Stimulated activated naive CD8-positive, alpha-beta T cell treated with anti-CD3 and anti-CD28 coated beads, Interleukin-15, amount 100 ng/mL, for 72 hours (primary cell): ENCODE results near the gene SLC24A1.

Experiments used
- ATAC-seq: fragments of 150-1000 bp; cut with Tn5 transposase; 2 replicates; pipeline ENCODE4 v1.10.0; 2021; ENCODE audit warnings: mild to moderate bottlenecking, moderate library complexity
- DNase-seq, 2 donors: peaks; one replicate each; pipeline ENCODE4 v3.0.0; 2021 to 2022
- H3K27ac Mint-ChIP-seq, 2 donors: one replicate each; pipeline ENCODE4 v1.8.0; 2022; ENCODE audit warnings: mild to moderate bottlenecking in 2 of 2, mixed read lengths in 2 of 2, moderate library complexity in 2 of 2
- H3K27me3 Mint-ChIP-seq: one replicate; pipeline ENCODE4 v1.8.0; 2022; ENCODE audit warnings: mixed read lengths
- H3K4me1 Mint-ChIP-seq: one replicate; pipeline ENCODE4 v1.8.0; 2022; ENCODE audit warnings: mild to moderate bottlenecking, mixed read lengths
- H3K4me3 Mint-ChIP-seq, 2 donors: one replicate each; pipeline ENCODE4 v1.8.0; 2022; ENCODE audit warnings: mild to moderate bottlenecking in 2 of 2, mixed read lengths in 2 of 2, moderate library complexity in 1 of 2
- H3K9me3 Mint-ChIP-seq, 2 donors: one replicate each; pipeline ENCODE4 v1.8.0; 2022; ENCODE audit warnings: mixed read lengths in 2 of 2

The SLC24A1 gene

GRCh38 chr15:65633752-65634151, 12.0 kb downstream of the SLC24A1 start:
- ATAC-seq (no peak), DNase-seq (no peak)
- Mint-ChIP-seq H3K9me3 (no peaks in the 10 kb centered on the region), H3K4me3 (no peak overlapping the region), H3K27ac (no peak overlapping the region), H3K27me3 (no peaks in the 10 kb centered on the region), H3K4me1 (peaks cover 31% of the 10 kb centered on the region)

GRCh38 chr15:65634356-65634755, 12.6 kb downstream of the SLC24A1 start:
- Mint-ChIP-seq H3K27ac (no peak overlapping the region), H3K4me1 (peaks cover 37% of the 10 kb centered on the region), H3K4me3 (no peak overlapping the region), H3K9me3 (no peaks in the 10 kb centered on the region), H3K27me3 (no peaks in the 10 kb centered on the region)
- no peak for DNase-seq
- no peak for ATAC-seq

- no peak overlapping the region for H3K4me3 Mint-ChIP-seq
- no peak overlapping the region for H3K27ac Mint-ChIP-seq
- peaks cover 18% of the 10 kb centered on the region for H3K4me1 Mint-ChIP-seq
- H3K9me3 Mint-ChIP-seq = no peaks in the 10 kb centered on the region
- no peak for DNase-seq
- no peaks in the 10 kb centered on the region for H3K27me3 Mint-ChIP-seq
- no peak for ATAC-seq
Observed at GRCh38 chr15:65638109-65638508, 16.4 kb downstream of the SLC24A1 start.

GRCh38 chr15:65638681-65639089, 16.9 kb downstream of the SLC24A1 start:
- peak; percentile 33 to 38 for DNase-seq
- peaks cover 18% of the 10 kb centered on the region for H3K4me1 Mint-ChIP-seq
- peak overlapping the region in 1 of 2 donors; percentile 13 for H3K27ac Mint-ChIP-seq
- peak; percentile 72 for ATAC-seq
- peak overlapping the region; percentile 14 to 20 for H3K4me3 Mint-ChIP-seq
- no peaks in the 10 kb centered on the region for H3K27me3 Mint-ChIP-seq
- no peaks in the 10 kb centered on the region for H3K9me3 Mint-ChIP-seq

GRCh38 chr15:65639509-65639908, 17.8 kb downstream of the SLC24A1 start:
- Mint-ChIP-seq H3K4me1 (peaks cover 18% of the 10 kb centered on the region), H3K4me3 (no peak overlapping the region), H3K27me3 (no peaks in the 10 kb centered on the region), H3K9me3 (no peaks in the 10 kb centered on the region), H3K27ac (peak overlapping the region in 1 of 2 donors; percentile 93)
- ATAC-seq = no peak
- no peak for DNase-seq

GRCh38 chr15:65641768-65642475, 20.2 kb downstream of the SLC24A1 start:
- DNase-seq (no peak), ATAC-seq (no peak)
- no peak overlapping the region for H3K4me3 Mint-ChIP-seq
- H3K27ac Mint-ChIP-seq = peak overlapping the region in 1 of 2 donors; percentile 36
- no peaks in the 10 kb centered on the region for H3K27me3 Mint-ChIP-seq
- H3K4me1 Mint-ChIP-seq = peaks cover 18% of the 10 kb centered on the region
- no peaks in the 10 kb centered on the region for H3K9me3 Mint-ChIP-seq

GRCh38 chr15:65642594-65642993, 20.9 kb downstream of the SLC24A1 start:
- DNase-seq = no peak
- Mint-ChIP-seq H3K9me3 (no peaks in the 10 kb centered on the region), H3K4me3 (no peak overlapping the region), H3K27ac (no peak overlapping the region), H3K4me1 (peaks cover 18% of the 10 kb centered on the region), H3K27me3 (no peaks in the 10 kb centered on the region)
- no peak for ATAC-seq

- H3K4me1 Mint-ChIP-seq = peaks cover 1% of the 10 kb centered on the region
- no peak for DNase-seq
- H3K27ac Mint-ChIP-seq = peak overlapping the region in 1 of 2 donors; percentile 81
Observed at GRCh38 chr15:65644282-65644681, 22.5 kb downstream of the SLC24A1 start.

GRCh38 chr15:65645392-65645791, 23.7 kb downstream of the SLC24A1 start:
- Mint-ChIP-seq H3K4me3 (no peak overlapping the region), H3K4me1 (peaks cover 4% of the 10 kb centered on the region), H3K27me3 (no peaks in the 10 kb centered on the region), H3K27ac (peak overlapping the region; percentile 7 to 43), H3K9me3 (no peaks in the 10 kb centered on the region)
- DNase-seq (no peak), ATAC-seq (no peak)

More at GRCh38 chr15:65644282-65644681, 22.5 kb downstream of the SLC24A1 start:
- no peak overlapping the region for H3K4me3 Mint-ChIP-seq
- H3K27me3 Mint-ChIP-seq = no peaks in the 10 kb centered on the region
- ATAC-seq = peak; percentile 33
- H3K9me3 Mint-ChIP-seq = no peaks in the 10 kb centered on the region

- no peaks in the 10 kb centered on the region for H3K9me3 Mint-ChIP-seq
- no peak for ATAC-seq
- peaks cover 15% of the 10 kb centered on the region for H3K4me1 Mint-ChIP-seq
- no peak for DNase-seq
- peak overlapping the region; percentile 27 to 71 for H3K27ac Mint-ChIP-seq
- H3K4me3 Mint-ChIP-seq = no peak overlapping the region
- H3K27me3 Mint-ChIP-seq = no peaks in the 10 kb centered on the region
Observed at GRCh38 chr15:65646486-65646885, 24.7 kb downstream of the SLC24A1 start.

GRCh38 chr15:65650312-65651041, 28.7 kb downstream of the SLC24A1 start:
- no peak for ATAC-seq
- Mint-ChIP-seq H3K27me3 (no peaks in the 10 kb centered on the region), H3K4me3 (no peak overlapping the region), H3K27ac (peak overlapping the region in 1 of 2 donors; percentile 22), H3K4me1 (peaks cover 15% of the 10 kb centered on the region), H3K9me3 (no peaks in the 10 kb centered on the region)
- no peak for DNase-seq

GRCh38 chr15:65651042-65651322, 29.2 kb downstream of the SLC24A1 start:
- ATAC-seq = peak; percentile 53
- DNase-seq = no peak
- H3K4me3 Mint-ChIP-seq = no peak overlapping the region
- H3K27me3 Mint-ChIP-seq = no peaks in the 10 kb centered on the region
- H3K4me1 Mint-ChIP-seq = peaks cover 15% of the 10 kb centered on the region
- no peaks in the 10 kb centered on the region for H3K9me3 Mint-ChIP-seq
- H3K27ac Mint-ChIP-seq = no peak overlapping the region

- DNase-seq (no peak), ATAC-seq (no peak)
- H3K9me3 Mint-ChIP-seq = no peaks in the 10 kb centered on the region
- H3K4me1 Mint-ChIP-seq = peaks cover 15% of the 10 kb centered on the region
- H3K27ac Mint-ChIP-seq = peak overlapping the region; percentile 1 to 75
- H3K4me3 Mint-ChIP-seq = no peak overlapping the region
- H3K27me3 Mint-ChIP-seq = no peaks in the 10 kb centered on the region
Observed at GRCh38 chr15:65651831-65652749, 30.4 kb downstream of the SLC24A1 start.

- H3K27me3 Mint-ChIP-seq = no peaks in the 10 kb centered on the region
- DNase-seq = no peak
Observed at GRCh38 chr15:65653341-65653740, 31.6 kb downstream of the SLC24A1 start.

GRCh38 chr15:65653801-65654521, 32.2 kb downstream of the SLC24A1 start:
- H3K4me3 Mint-ChIP-seq = no peak overlapping the region
- no peaks in the 10 kb centered on the region for H3K9me3 Mint-ChIP-seq
- no peak overlapping the region for H3K27ac Mint-ChIP-seq
- no peaks in the 10 kb centered on the region for H3K27me3 Mint-ChIP-seq
- peaks cover 15% of the 10 kb centered on the region for H3K4me1 Mint-ChIP-seq
- DNase-seq (no peak), ATAC-seq (no peak)

More at GRCh38 chr15:65653341-65653740, 31.6 kb downstream of the SLC24A1 start:
- H3K4me3 Mint-ChIP-seq = no peak overlapping the region
- no peaks in the 10 kb centered on the region for H3K9me3 Mint-ChIP-seq
- ATAC-seq = no peak
- no peak overlapping the region for H3K27ac Mint-ChIP-seq
- H3K4me1 Mint-ChIP-seq = peaks cover 15% of the 10 kb centered on the region
